ENCODE data around the gene TTLL11. TPM values are rescaled to one million over a fixed set of nuclear protein-coding genes. Genes with fewer than 3 reads are reported as not detected.

The TTLL11 gene
- total RNA-seq, 1 donor from 2014 or later, result 23.9 TPM

- Mint-ChIP-seq H3K4me1 (ENCODE audit: low read depth, unreplicated experiment) (no peaks in the 10 kb centered on the region), H3K9me3 (ENCODE audit: unreplicated experiment) (no peaks in the 10 kb centered on the region), H3K4me3 (ENCODE audit: unreplicated experiment) (no peak overlapping the region), H3K27me3 (ENCODE audit: unreplicated experiment) (peaks cover 2% of the 10 kb centered on the region), H3K27ac (ENCODE audit: unreplicated experiment) (no peak overlapping the region), H3K36me3 (ENCODE audit: unreplicated experiment) (no peaks in the 10 kb centered on the region)
- TF ChIP-seq CTCF (IDR thresholded peaks at IDR 0.05; ENCODE audit: partially characterized antibody, unreplicated experiment), result no peak
- DNase-seq, result no peak
Measured at GRCh38 chr9:121942866-121943382, 150.2 kb downstream of the TTLL11 start.

- H3K4me3 Mint-ChIP-seq (ENCODE audit: unreplicated experiment), result no peak overlapping the region
Measured at GRCh38 chr9:121942313-121942712, 150.8 kb downstream of the TTLL11 start.

DNA sequence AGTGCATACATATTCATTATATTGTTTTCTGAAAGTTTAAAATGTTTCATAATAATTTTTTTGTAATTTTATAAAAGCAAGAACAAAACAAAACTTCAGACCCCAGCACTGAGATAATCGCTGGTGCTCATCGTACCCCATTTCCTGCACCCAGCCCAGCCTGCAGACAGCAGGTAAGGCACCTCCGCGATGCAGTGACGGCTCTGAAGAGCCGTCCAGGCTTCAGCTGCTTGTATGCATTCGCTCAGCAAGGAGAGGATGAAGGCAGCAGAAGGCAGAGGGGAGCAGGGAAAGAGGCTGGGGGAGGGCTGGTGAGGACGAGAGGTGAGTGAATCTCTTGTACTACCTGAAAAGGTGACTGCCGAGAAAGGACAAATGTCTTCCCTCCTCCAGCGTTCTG, 153.5 kb downstream of the TTLL11 start:
- no peaks in the 10 kb centered on the region for H3K36me3 Mint-ChIP-seq (ENCODE audit: unreplicated experiment)
- DNase-seq, result no peak
- no peaks in the 10 kb centered on the region for H3K4me1 Mint-ChIP-seq (ENCODE audit: low read depth, unreplicated experiment)
- no peak for TF ChIP-seq CTCF (IDR thresholded peaks at IDR 0.05; ENCODE audit: partially characterized antibody, unreplicated experiment)
- no peak overlapping the region for H3K4me3 Mint-ChIP-seq (ENCODE audit: unreplicated experiment)
- no peak overlapping the region for H3K27ac Mint-ChIP-seq (ENCODE audit: unreplicated experiment)
- no peaks in the 10 kb centered on the region for H3K9me3 Mint-ChIP-seq (ENCODE audit: unreplicated experiment)
- no peaks in the 10 kb centered on the region for H3K27me3 Mint-ChIP-seq (ENCODE audit: unreplicated experiment)

More at GRCh38 chr9:121942313-121942712, 150.8 kb downstream of the TTLL11 start:
- peaks cover 2% of the 10 kb centered on the region for H3K27me3 Mint-ChIP-seq (ENCODE audit: unreplicated experiment)
- no peak overlapping the region for H3K27ac Mint-ChIP-seq (ENCODE audit: unreplicated experiment)
- TF ChIP-seq CTCF (IDR thresholded peaks at IDR 0.05; ENCODE audit: partially characterized antibody, unreplicated experiment), result no peak
- no peak for DNase-seq
- H3K4me1 Mint-ChIP-seq (ENCODE audit: low read depth, unreplicated experiment), result no peaks in the 10 kb centered on the region
- no peaks in the 10 kb centered on the region for H3K9me3 Mint-ChIP-seq (ENCODE audit: unreplicated experiment)
- no peaks in the 10 kb centered on the region for H3K36me3 Mint-ChIP-seq (ENCODE audit: unreplicated experiment)

- no peak for DNase-seq
- no peak overlapping the region for H3K4me3 Mint-ChIP-seq (ENCODE audit: unreplicated experiment)
- no peaks in the 10 kb centered on the region for H3K9me3 Mint-ChIP-seq (ENCODE audit: unreplicated experiment)
- H3K4me1 Mint-ChIP-seq (ENCODE audit: low read depth, unreplicated experiment), result no peaks in the 10 kb centered on the region
- TF ChIP-seq CTCF (IDR thresholded peaks at IDR 0.05; ENCODE audit: partially characterized antibody, unreplicated experiment), result no peak
- H3K36me3 Mint-ChIP-seq (ENCODE audit: unreplicated experiment), result no peaks in the 10 kb centered on the region
- H3K27me3 Mint-ChIP-seq (ENCODE audit: unreplicated experiment), result no peaks in the 10 kb centered on the region
- H3K27ac Mint-ChIP-seq (ENCODE audit: unreplicated experiment), result no peak overlapping the region
Measured at GRCh38 chr9:121938621-121939020, 154.5 kb downstream of the TTLL11 start.

DNA sequence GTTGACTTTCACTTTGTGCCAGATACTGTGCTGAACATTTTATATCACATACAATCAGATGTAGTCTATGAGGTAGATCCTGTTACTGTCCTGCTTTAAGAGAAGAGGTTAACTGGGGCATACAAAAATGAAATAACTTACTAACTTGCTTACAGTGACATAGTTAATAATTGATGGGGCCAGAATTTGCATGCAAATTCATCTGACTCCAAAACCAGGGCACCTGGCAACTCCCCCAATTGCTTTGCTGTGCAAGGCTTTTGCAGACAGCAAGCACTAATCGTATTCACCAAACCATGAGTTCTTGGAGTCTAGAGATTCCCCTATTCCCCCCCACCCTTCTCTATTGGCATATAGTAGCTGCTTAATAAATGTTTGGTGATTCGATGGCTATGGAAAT, 155.9 kb downstream of the TTLL11 start:
- no peak for DNase-seq
- Mint-ChIP-seq H3K4me3 (ENCODE audit: unreplicated experiment) (no peak overlapping the region), H3K36me3 (ENCODE audit: unreplicated experiment) (no peaks in the 10 kb centered on the region), H3K27me3 (ENCODE audit: unreplicated experiment) (no peaks in the 10 kb centered on the region), H3K9me3 (ENCODE audit: unreplicated experiment) (no peaks in the 10 kb centered on the region), H3K4me1 (ENCODE audit: low read depth, unreplicated experiment) (no peaks in the 10 kb centered on the region), H3K27ac (ENCODE audit: unreplicated experiment) (no peak overlapping the region)
- TF ChIP-seq CTCF (IDR thresholded peaks at IDR 0.05; ENCODE audit: partially characterized antibody, unreplicated experiment), result no peak

Data from glutamatergic neuron (in vitro differentiated cells).